ENCODE measurements around the gene CTIF. TPM values are rescaled to one million over a fixed set of nuclear protein-coding genes. Genes with fewer than 3 reads are reported as not detected.

Gene CTIF
- total and polyA plus RNA-seq, 2 experiments from 2014 or later, result 8.6 to 14.4 TPM

GRCh38 chr18:48688961-48689360 lies 150.1 kb downstream of the CTIF start:
- Histone ChIP-seq H3K27me3 (ENCODE audit: insufficient read depth) (no peaks in the 10 kb centered on the region), H3K27ac (ENCODE audit: low read depth) (no peak overlapping the region), H3K4me1 (ENCODE audit: insufficient read depth) (no peaks in the 10 kb centered on the region), H3K4me3 (no peak overlapping the region), H2AFZ (no peak overlapping the region), H3K79me2 (replicated peaks; ENCODE audit: insufficient read depth) (no peaks in the 10 kb centered on the region), H3K36me3 (ENCODE audit: insufficient read depth) (peaks cover 4% of the 10 kb centered on the region; the same call in 1 of the 2 replicates), H3K9me2 (ENCODE audit: insufficient read depth) (0 out of 2 replicates have a peak, but pooled peaks cover 4% of the 10 kb centered on the region), H3F3A (replicated peaks; ENCODE audit: low read depth) (no peaks in the 10 kb centered on the region), H3K4me2 (no peak overlapping the region), H4K20me1 (replicated peaks; ENCODE audit: insufficient read depth) (no peaks in the 10 kb centered on the region)
- ATAC-seq, result no peak
- TF ChIP-seq JUNB (IDR thresholded peaks at IDR 0.05; ENCODE audit: unreplicated experiment) (no peak), STAT1 (IDR thresholded peaks at IDR 0.05; ENCODE audit: unreplicated experiment) (no peak), ZNF114 (CRISPR knock-in tag; IDR thresholded peaks at IDR 0.05) (no peak), EZH2phosphoT487 (IDR thresholded peaks at IDR 0.05; ENCODE audit: unreplicated experiment) (no peak), NANOG (IDR thresholded peaks at IDR 0.05; ENCODE audit: borderline replicate concordance) (no peak), POLR2AphosphoS5 (IDR thresholded peaks at IDR 0.05; ENCODE audit: low read depth) (no peak)
- Mint-ChIP-seq H3K36me3 (ENCODE audit: low read depth) (peaks cover 4% of the 10 kb centered on the region; the same call in 1 of the 3 replicates), H3K4me1 (no peaks in the 10 kb centered on the region; the same call in 2 of the 3 replicates), H3K9me3 (no peaks in the 10 kb centered on the region; the same call in 2 of the 3 replicates), H3K27me3 (ENCODE audit: insufficient read depth, low read depth, poor library complexity) (peaks cover 2% of the 10 kb centered on the region), H3K27ac (no peak overlapping the region), H3K4me3 (no peak overlapping the region)
- DNase-seq (ENCODE audit: low spot score), result no peak

- no peak for ATAC-seq
- no peaks in the 10 kb centered on the region for H3K9me3 Mint-ChIP-seq
- Histone ChIP-seq H3K27ac (ENCODE audit: low read depth) (no peak overlapping the region), H3K4me2 (no peak overlapping the region), H3K27me3 (ENCODE audit: insufficient read depth) (no peaks in the 10 kb centered on the region), H3F3A (replicated peaks; ENCODE audit: low read depth) (no peaks in the 10 kb centered on the region), H3K4me3 (no peak overlapping the region), H3K36me3 (ENCODE audit: insufficient read depth) (peaks cover 4% of the 10 kb centered on the region; the same call in 1 of the 2 replicates), H3K4me1 (ENCODE audit: insufficient read depth) (no peaks in the 10 kb centered on the region), H4K20me1 (replicated peaks; ENCODE audit: insufficient read depth) (no peaks in the 10 kb centered on the region), H3K9me2 (ENCODE audit: insufficient read depth) (0 out of 2 replicates have a peak, but pooled peaks cover 4% of the 10 kb centered on the region), H2AFZ (no peak overlapping the region), H3K79me2 (replicated peaks; ENCODE audit: insufficient read depth) (no peaks in the 10 kb centered on the region)
- DNase-seq (ENCODE audit: low spot score), result no peak
- peaks cover 2% of the 10 kb centered on the region for H3K27me3 Mint-ChIP-seq (ENCODE audit: insufficient read depth, low read depth, poor library complexity)
- no peak overlapping the region for H3K27ac Mint-ChIP-seq
- no peak overlapping the region for H3K4me3 Mint-ChIP-seq
- no peaks in the 10 kb centered on the region; the same call in 2 of the 3 replicates for H3K4me1 Mint-ChIP-seq
- peaks cover 4% of the 10 kb centered on the region; the same call in 1 of the 3 replicates for H3K36me3 Mint-ChIP-seq (ENCODE audit: low read depth)
- TF ChIP-seq POLR2AphosphoS5 (IDR thresholded peaks at IDR 0.05; ENCODE audit: low read depth) (no peak), ZNF331 (CRISPR knock-in tag; IDR thresholded peaks at IDR 0.05; ENCODE audit: low read depth) (no peak), ZNF114 (CRISPR knock-in tag; IDR thresholded peaks at IDR 0.05) (no peak), ETS1 (IDR thresholded peaks at IDR 0.05) (no peak), ZNF462 (CRISPR knock-in tag; IDR thresholded peaks at IDR 0.05) (no peak), NANOG (IDR thresholded peaks at IDR 0.05; ENCODE audit: borderline replicate concordance) (no peak), JUNB (IDR thresholded peaks at IDR 0.05; ENCODE audit: unreplicated experiment) (no peak), EZH2phosphoT487 (IDR thresholded peaks at IDR 0.05; ENCODE audit: unreplicated experiment) (no peak), CTCF (conservative IDR thresholded peaks at IDR 0.05; ENCODE audit: low read depth in 2 of 2) (no peak), STAT1 (IDR thresholded peaks at IDR 0.05; ENCODE audit: unreplicated experiment) (no peak)
Observed at GRCh38 chr18:48689548-48689947, 150.7 kb downstream of the CTIF start.
